GM23338 (cell line): ENCODE results near the gene CHKB. TPM values are rescaled to one million over a fixed set of nuclear protein-coding genes. Genes with fewer than 3 reads are reported as not detected.

Experiments
- ATAC-seq: fragments of 200-7000 bp; cut with Tn5 transposase; 3 replicates; pipeline ENCODE4 v1.9.1; 2020
- DNase-seq: peaks from one replicate; pipeline ENCODE4 v3.0.0-alpha.2; 2015; ENCODE audit warnings: low spot score
- H2AFZ ChIP-seq: fragments of 200-600 bp; sonication (generic); 2 replicates; pipeline ENCODE4 v1.8.0; 2016; ENCODE audit warnings: antibody characterized with exemption, mild to moderate bottlenecking, moderate library complexity
- H3F3A ChIP-seq: fragments of 200-600 bp; sonication (generic); replicated peaks from 2 replicates; pipeline ENCODE4 v1.8.0; 2017; ENCODE audit warnings: antibody characterized with exemption, mixed run types, low read depth
- H3K27ac ChIP-seq: fragments of 200-600 bp; sonication (generic); 2 replicates; pipeline ENCODE4 v1.6.1; 2016; ENCODE audit warnings: low read depth
- H3K27me3 ChIP-seq: fragments of 200-600 bp; sonication (generic); 2 replicates; pipeline ENCODE4 v1.8.0; 2016; ENCODE audit warnings: mild to moderate bottlenecking, mixed run types, moderate library complexity; ENCODE audit not compliant: insufficient read depth
- H3K36me3 ChIP-seq: fragments of 200-600 bp; sonication (generic); 2 replicates; pipeline ENCODE4 v1.8.0; 2016; ENCODE audit warnings: mild to moderate bottlenecking; ENCODE audit not compliant: insufficient read depth
- H3K4me1 ChIP-seq: fragments of 200-600 bp; sonication (generic); 2 replicates; pipeline ENCODE4 v1.8.0; 2016; ENCODE audit warnings: mild to moderate bottlenecking, moderate library complexity; ENCODE audit not compliant: insufficient read depth
- H3K4me2 ChIP-seq: fragments of 200-600 bp; sonication (generic); 2 replicates; pipeline ENCODE4 v1.7.1; 2017; ENCODE audit warnings: mixed run types
- H3K4me3 ChIP-seq: fragments of 200-600 bp; sonication (generic); 2 replicates; pipeline ENCODE4 v1.6.1; 2016; ENCODE audit warnings: mixed run types
- H3K79me2 ChIP-seq: fragments of 200-600 bp; sonication (generic); replicated peaks from 2 replicates; pipeline ENCODE4 v1.8.0; 2017; ENCODE audit warnings: mild to moderate bottlenecking; ENCODE audit not compliant: insufficient read depth
- H3K9me2 ChIP-seq: fragments of 200-600 bp; sonication (generic); 2 replicates; pipeline ENCODE4 v1.8.0; 2017; ENCODE audit not compliant: insufficient read depth
- H4K20me1 ChIP-seq: fragments of 200-600 bp; sonication (generic); replicated peaks from 2 replicates; pipeline ENCODE4 v1.8.0; 2017; ENCODE audit warnings: mild to moderate bottlenecking; ENCODE audit not compliant: insufficient read depth
- H3K27ac Mint-ChIP-seq: 2 replicates; pipeline ENCODE4 v1.8.0; 2020; ENCODE audit warnings: inconsistent platforms, mild to moderate bottlenecking, moderate library complexity, mixed read lengths
- H3K27me3 Mint-ChIP-seq: 3 replicates; pipeline ENCODE4 v1.8.0; 2022; ENCODE audit warnings: low read depth, mild to moderate bottlenecking, moderate library complexity, mixed read lengths, inconsistent platforms; ENCODE audit not compliant: insufficient read depth, poor library complexity
- H3K36me3 Mint-ChIP-seq: 3 replicates; pipeline ENCODE4 v1.8.0; 2021; ENCODE audit warnings: low read depth, mild to moderate bottlenecking, inconsistent platforms, moderate library complexity, mixed read lengths
- H3K4me1 Mint-ChIP-seq: 3 replicates; pipeline ENCODE4 v1.8.0; 2020; ENCODE audit warnings: mild to moderate bottlenecking, inconsistent platforms, mixed read lengths
- H3K4me3 Mint-ChIP-seq: 3 replicates; pipeline ENCODE4 v1.8.0; 2021; ENCODE audit warnings: moderate library complexity, mild to moderate bottlenecking, inconsistent platforms, mixed read lengths
- H3K9me3 Mint-ChIP-seq: 3 replicates; pipeline ENCODE4 v1.8.0; 2020; ENCODE audit warnings: moderate library complexity, mild to moderate bottlenecking, inconsistent platforms, mixed read lengths
- CREB1 ChIP-seq: fragments of 250-450 bp; sonication (Bioruptor Pico); IDR thresholded peaks from 2 replicates; pipeline ENCODE4 v1.5.0; 2020; ENCODE audit warnings: low read depth, mild to moderate bottlenecking, moderate library complexity
- JUNB ChIP-seq: IDR thresholded peaks from one replicate; pipeline ENCODE4 v1.6.1; 2016; ENCODE audit warnings: antibody characterized with exemption; ENCODE audit not compliant: unreplicated experiment
- NANOG ChIP-seq: IDR thresholded peaks from 2 replicates; pipeline ENCODE4 v1.6.1; 2016; ENCODE audit warnings: antibody characterized with exemption, borderline replicate concordance
- POLR2AphosphoS5 ChIP-seq: IDR thresholded peaks from 2 replicates; pipeline ENCODE4 v1.6.1; 2016; ENCODE audit warnings: antibody characterized with exemption, low read depth
- polyA plus RNA-seq: library from polyadenylated mRNA; unstranded; fragments of >200 nt; fragmentation: Nextera tagmentation; extraction: Ambion mirVana; gene quantifications from 2 replicates; pipeline ENCODE4 v1.2.1, GENCODE V29; 2016
- total RNA-seq: library from RNA; depleted of rRNA; stranded (reverse); fragments of >200 nt; shearing (Covaris generic); gene quantifications from 2 replicates; pipeline ENCODE4 v1.2.3, GENCODE V29; 2014
- TF ChIP-seq, protein P1 (sequence below): IDR thresholded peaks from one replicate; pipeline ENCODE4 v1.6.1; 2018; ENCODE audit warnings: antibody characterized with exemption; ENCODE audit not compliant: unreplicated experiment
- TF ChIP-seq, protein P2 (sequence below), 2 experiments: fragments of 200-600 bp in 1 of 2; sonication (generic) in 1 of 2; conservative IDR thresholded peaks; 2 replicates each; pipeline versions ENCODE4 v1.5.1 to v1.6.1; 2016 to 2017; ENCODE audit warnings: antibody characterized with exemption in 2 of 2, low read depth in 2 of 2, mild to moderate bottlenecking in 2 of 2, moderate library complexity in 1 of 2

Gene CHKB
- total and polyA plus RNA-seq, 2 experiments from 2014 or later, result 51.2 to 61.6 TPM

DNA sequence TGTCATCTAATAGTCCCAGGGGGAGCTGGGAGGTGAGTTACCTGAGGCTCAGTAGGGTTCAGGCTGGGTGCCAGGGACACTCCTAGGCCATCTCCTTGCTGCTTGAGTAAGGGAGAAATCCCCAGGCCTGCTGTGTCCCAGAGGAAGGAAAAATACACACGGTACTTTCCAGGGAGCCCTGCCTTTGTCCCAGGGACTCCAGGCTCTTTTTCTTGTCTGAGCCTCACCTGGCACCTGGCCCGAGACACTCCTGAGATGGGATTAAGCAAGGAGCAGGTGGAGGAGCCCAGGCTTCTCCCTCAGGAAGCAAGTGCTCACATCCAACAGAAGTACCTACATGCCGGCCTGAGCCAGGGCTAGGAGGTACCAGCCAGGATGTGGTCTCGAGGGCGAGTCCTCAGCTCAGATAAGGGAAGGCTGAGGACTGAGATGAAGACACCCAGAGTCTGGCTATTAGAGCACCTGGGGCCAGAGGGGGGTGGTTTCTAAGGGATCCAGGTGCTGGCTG, 37.8 kb downstream of the CHKB start:
- Histone ChIP-seq H3F3A (peaks cover 7% of the 10 kb centered on the region; the same call in 1 of the 2 replicates), H3K9me2 (no peaks in the 10 kb centered on the region), H2AFZ (peak overlapping the region; percentile 91), H3K79me2 (no peaks in the 10 kb centered on the region), H3K4me2 (peak overlapping the region; percentile 73; the same call in 1 of the 2 replicates), H3K4me3 (peak overlapping the region; percentile 44; the same call in 1 of the 2 replicates), H3K27me3 (peaks cover 39% of the 10 kb centered on the region), H3K4me1 (no peaks in the 10 kb centered on the region; the same call in 1 of the 2 replicates), H4K20me1 (no peaks in the 10 kb centered on the region), H3K27ac (no peak overlapping the region), H3K36me3 (no peaks in the 10 kb centered on the region)
- DNase-seq (no peak), ATAC-seq (no peak)
- H3K9me3 Mint-ChIP-seq, result no peaks in the 10 kb centered on the region
- no peak overlapping the region for H3K4me3 Mint-ChIP-seq
- no peak for TF ChIP-seq POLR2AphosphoS5
- H3K4me1 Mint-ChIP-seq, result no peaks in the 10 kb centered on the region
- no peaks in the 10 kb centered on the region for H3K36me3 Mint-ChIP-seq
- no peak overlapping the region for H3K27ac Mint-ChIP-seq
- peaks cover 30% of the 10 kb centered on the region for H3K27me3 Mint-ChIP-seq

DNA sequence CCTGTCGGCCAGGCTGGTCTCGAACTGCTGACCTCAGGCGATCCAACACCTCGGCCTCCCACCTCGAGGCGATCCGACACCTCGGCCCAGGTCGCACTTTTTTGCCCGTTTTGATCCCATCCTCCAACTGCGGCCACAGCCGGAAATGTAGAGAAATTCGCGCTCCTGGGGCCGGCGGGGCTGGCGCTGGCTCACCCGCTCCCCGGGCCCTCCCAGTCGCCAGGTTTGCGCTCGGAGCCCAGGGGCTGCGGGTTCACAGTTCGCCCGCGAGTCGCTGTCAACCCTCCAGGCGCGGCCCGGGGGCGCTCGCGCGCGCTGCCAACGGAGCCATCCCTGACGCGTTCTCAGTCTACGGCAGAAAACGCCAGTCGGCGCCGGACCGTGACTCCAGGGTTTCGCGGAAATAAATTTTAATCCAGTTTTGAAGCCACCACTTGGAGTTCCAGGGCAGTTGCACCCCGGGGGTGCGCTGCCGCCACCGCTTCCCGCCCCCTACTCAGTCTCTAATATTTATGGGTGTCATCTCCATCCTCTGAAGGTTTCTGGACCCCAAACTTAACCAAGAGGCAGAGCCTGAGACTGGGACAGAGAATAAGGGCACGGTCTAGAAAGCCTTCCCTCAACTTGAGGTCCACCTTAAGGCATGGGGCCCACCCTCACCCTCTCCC, 38.4 kb downstream of the CHKB start:
- H3K36me3 ChIP-seq, result no peaks in the 10 kb centered on the region
- no peaks in the 10 kb centered on the region; the same call in 1 of the 2 replicates for H3K4me1 ChIP-seq
- peak overlapping the region; percentile 91 for H2AFZ ChIP-seq
- H4K20me1 ChIP-seq, result no peaks in the 10 kb centered on the region
- peak; percentile 84 for ATAC-seq
- H3K36me3 Mint-ChIP-seq, result no peaks in the 10 kb centered on the region
- H3K27ac ChIP-seq, result no peak overlapping the region
- H3K27me3 Mint-ChIP-seq, result peaks cover 30% of the 10 kb centered on the region
- peaks cover 39% of the 10 kb centered on the region for H3K27me3 ChIP-seq
- H3K4me3 Mint-ChIP-seq, result peak overlapping the region; percentile 51; the same call in 2 of the 3 replicates
- DNase-seq, result peak; percentile 93
- peak overlapping the region; percentile 73 for H3K4me2 ChIP-seq
- H3K9me2 ChIP-seq, result no peaks in the 10 kb centered on the region
- no peaks in the 10 kb centered on the region for H3K9me3 Mint-ChIP-seq
- TF ChIP-seq NANOG, result no peak
- TF ChIP-seq JUNB, result no peak
- TF ChIP-seq, protein P1, sequence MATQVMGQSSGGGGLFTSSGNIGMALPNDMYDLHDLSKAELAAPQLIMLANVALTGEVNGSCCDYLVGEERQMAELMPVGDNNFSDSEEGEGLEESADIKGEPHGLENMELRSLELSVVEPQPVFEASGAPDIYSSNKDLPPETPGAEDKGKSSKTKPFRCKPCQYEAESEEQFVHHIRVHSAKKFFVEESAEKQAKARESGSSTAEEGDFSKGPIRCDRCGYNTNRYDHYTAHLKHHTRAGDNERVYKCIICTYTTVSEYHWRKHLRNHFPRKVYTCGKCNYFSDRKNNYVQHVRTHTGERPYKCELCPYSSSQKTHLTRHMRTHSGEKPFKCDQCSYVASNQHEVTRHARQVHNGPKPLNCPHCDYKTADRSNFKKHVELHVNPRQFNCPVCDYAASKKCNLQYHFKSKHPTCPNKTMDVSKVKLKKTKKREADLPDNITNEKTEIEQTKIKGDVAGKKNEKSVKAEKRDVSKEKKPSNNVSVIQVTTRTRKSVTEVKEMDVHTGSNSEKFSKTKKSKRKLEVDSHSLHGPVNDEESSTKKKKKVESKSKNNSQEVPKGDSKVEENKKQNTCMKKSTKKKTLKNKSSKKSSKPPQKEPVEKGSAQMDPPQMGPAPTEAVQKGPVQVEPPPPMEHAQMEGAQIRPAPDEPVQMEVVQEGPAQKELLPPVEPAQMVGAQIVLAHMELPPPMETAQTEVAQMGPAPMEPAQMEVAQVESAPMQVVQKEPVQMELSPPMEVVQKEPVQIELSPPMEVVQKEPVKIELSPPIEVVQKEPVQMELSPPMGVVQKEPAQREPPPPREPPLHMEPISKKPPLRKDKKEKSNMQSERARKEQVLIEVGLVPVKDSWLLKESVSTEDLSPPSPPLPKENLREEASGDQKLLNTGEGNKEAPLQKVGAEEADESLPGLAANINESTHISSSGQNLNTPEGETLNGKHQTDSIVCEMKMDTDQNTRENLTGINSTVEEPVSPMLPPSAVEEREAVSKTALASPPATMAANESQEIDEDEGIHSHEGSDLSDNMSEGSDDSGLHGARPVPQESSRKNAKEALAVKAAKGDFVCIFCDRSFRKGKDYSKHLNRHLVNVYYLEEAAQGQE, result no peak
- TF ChIP-seq, protein P2, sequence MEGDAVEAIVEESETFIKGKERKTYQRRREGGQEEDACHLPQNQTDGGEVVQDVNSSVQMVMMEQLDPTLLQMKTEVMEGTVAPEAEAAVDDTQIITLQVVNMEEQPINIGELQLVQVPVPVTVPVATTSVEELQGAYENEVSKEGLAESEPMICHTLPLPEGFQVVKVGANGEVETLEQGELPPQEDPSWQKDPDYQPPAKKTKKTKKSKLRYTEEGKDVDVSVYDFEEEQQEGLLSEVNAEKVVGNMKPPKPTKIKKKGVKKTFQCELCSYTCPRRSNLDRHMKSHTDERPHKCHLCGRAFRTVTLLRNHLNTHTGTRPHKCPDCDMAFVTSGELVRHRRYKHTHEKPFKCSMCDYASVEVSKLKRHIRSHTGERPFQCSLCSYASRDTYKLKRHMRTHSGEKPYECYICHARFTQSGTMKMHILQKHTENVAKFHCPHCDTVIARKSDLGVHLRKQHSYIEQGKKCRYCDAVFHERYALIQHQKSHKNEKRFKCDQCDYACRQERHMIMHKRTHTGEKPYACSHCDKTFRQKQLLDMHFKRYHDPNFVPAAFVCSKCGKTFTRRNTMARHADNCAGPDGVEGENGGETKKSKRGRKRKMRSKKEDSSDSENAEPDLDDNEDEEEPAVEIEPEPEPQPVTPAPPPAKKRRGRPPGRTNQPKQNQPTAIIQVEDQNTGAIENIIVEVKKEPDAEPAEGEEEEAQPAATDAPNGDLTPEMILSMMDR (conservative IDR thresholded peaks at IDR 0.05; ENCODE audit: low read depth in 2 of 2), result peak; percentile 58 to 69
- TF ChIP-seq CREB1 (CRISPR knock-in tag), result peak; percentile 70
- peaks cover 7% of the 10 kb centered on the region; the same call in 1 of the 2 replicates for H3F3A ChIP-seq
- H3K4me1 Mint-ChIP-seq, result no peaks in the 10 kb centered on the region
- peak overlapping the region; percentile 44 for H3K4me3 ChIP-seq
- no peaks in the 10 kb centered on the region for H3K79me2 ChIP-seq
- H3K27ac Mint-ChIP-seq, result no peak overlapping the region
